Smooth muscle cell (in vitro differentiated cells): ENCODE measurements around the gene PRELID1. TPM values are rescaled to one million over a fixed set of nuclear protein-coding genes. Genes with fewer than 3 reads are reported as not detected.

Experiments used
- DNase-seq: peaks from one replicate; lab custom pipeline; 2025; ENCODE audit not compliant: unreplicated experiment; lab: John Stamatoyannopoulos, UW
- H2AFZ ChIP-seq: fragments of 200-600 bp; sonication (generic); 2 replicates; pipeline ENCODE4 v1.6.0; 2016; ENCODE audit warnings: antibody characterized with exemption, low read depth, mild to moderate bottlenecking
- H3F3A ChIP-seq: fragments of 200-600 bp; sonication (generic); 2 replicates; pipeline ENCODE4 v1.6.0; 2017; ENCODE audit warnings: antibody characterized with exemption, low read depth
- H3K27ac ChIP-seq: fragments of 200-600 bp; sonication (generic); 2 replicates; pipeline ENCODE4 v1.5.1; 2016; ENCODE audit warnings: low read depth, mild to moderate bottlenecking
- H3K27me3 ChIP-seq: fragments of 200-600 bp; sonication (generic); 2 replicates; pipeline ENCODE4 v1.6.1; 2016; ENCODE audit warnings: low read depth, mild to moderate bottlenecking
- H3K36me3 ChIP-seq: fragments of 200-600 bp; sonication (generic); 2 replicates; pipeline ENCODE4 v1.5.1; 2016; ENCODE audit warnings: low read depth
- H3K4me1 ChIP-seq: fragments of 200-600 bp; sonication (generic); 2 replicates; pipeline ENCODE4 v1.5.1; 2016; ENCODE audit warnings: low read depth
- H3K4me2 ChIP-seq: fragments of 200-600 bp; sonication (generic); 2 replicates; pipeline ENCODE4 v1.6.0; 2016; ENCODE audit warnings: mild to moderate bottlenecking
- H3K4me3 ChIP-seq: fragments of 200-600 bp; sonication (generic); 2 replicates; pipeline ENCODE4 v1.5.1; 2016; ENCODE audit warnings: mild to moderate bottlenecking
- H3K79me2 ChIP-seq: fragments of 200-600 bp; sonication (generic); 2 replicates; pipeline ENCODE4 v1.6.0; 2016; ENCODE audit warnings: low read depth, mild to moderate bottlenecking
- H3K9ac ChIP-seq: fragments of 200-600 bp; sonication (generic); 2 replicates; pipeline ENCODE4 v1.6.0; 2016; ENCODE audit warnings: low read depth
- H3K9me3 ChIP-seq: fragments of 200-600 bp; sonication (generic); replicated peaks from 2 replicates; pipeline ENCODE4 v1.5.1; 2016; ENCODE audit warnings: low read depth
- H4K20me1 ChIP-seq: fragments of 200-600 bp; sonication (generic); 2 replicates; pipeline ENCODE4 v1.6.0; 2016; ENCODE audit warnings: low read depth
- CTCF ChIP-seq: fragments of 200-600 bp; sonication (generic); IDR thresholded peaks from 2 replicates; pipeline ENCODE4 v1.5.1; 2017; ENCODE audit warnings: borderline replicate concordance, mild to moderate bottlenecking, antibody characterized with exemption; ENCODE audit not compliant: insufficient read depth, poor library complexity, severe bottlenecking
- WGBS: methylation state at CpG from one replicate; pipeline ENCODE4 v1.1.7; 2016; ENCODE audit warnings: low lambda C conversion rate; 5-methylcytosine and 5-hydroxymethylcytosine counted together
- polyA plus RNA-seq: library from polyadenylated mRNA; unstranded; fragments of >200 nt; fragmentation: Nextera tagmentation; extraction: Ambion mirVana; gene quantifications from 2 replicates; pipeline ENCODE4 v1.2.1, GENCODE V29; 2016
- total RNA-seq: library from RNA; depleted of rRNA; stranded (reverse); fragments of >200 nt; gene quantifications from 2 replicates; pipeline ENCODE4 v1.2.3, GENCODE V29; 2014

Gene PRELID1
- total and polyA plus RNA-seq, 2 experiments from 2014 or later, result 197 to 268 TPM

DNA sequence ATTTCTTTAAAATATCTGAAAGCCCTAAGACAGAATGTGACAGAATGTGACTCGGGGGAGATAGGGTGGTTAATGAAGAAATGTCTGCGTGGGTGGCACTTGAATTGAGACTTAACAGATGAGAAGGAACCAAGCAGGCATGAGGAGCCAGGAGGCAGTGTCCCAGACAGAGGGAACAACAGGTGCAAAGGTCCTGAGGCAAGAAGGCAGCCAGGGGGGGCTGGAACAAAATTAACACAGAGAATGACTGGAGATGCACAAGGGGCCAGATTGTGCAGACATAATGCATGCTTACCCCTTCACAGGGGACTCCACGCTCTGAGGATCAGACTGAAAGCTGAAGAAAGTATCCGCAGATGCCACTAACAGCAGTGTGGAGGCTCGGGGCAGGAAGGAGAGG, 46.2 kb downstream of the PRELID1 start:
- H3K4me2 ChIP-seq, result peak overlapping the region; percentile 92
- H3K79me2 ChIP-seq, result peaks cover 63% of the 10 kb centered on the region
- peaks cover 12% of the 10 kb centered on the region for H3K4me1 ChIP-seq
- TF ChIP-seq CTCF, result no peak
- WGBS, result 94% methylated on average over 5 of the region's 5 CpGs
- no peaks in the 10 kb centered on the region for H3F3A ChIP-seq
- no peak for DNase-seq
- no peaks in the 10 kb centered on the region for H3K9me3 ChIP-seq
- peaks cover 42% of the 10 kb centered on the region for H4K20me1 ChIP-seq
- no peaks in the 10 kb centered on the region for H3K36me3 ChIP-seq
- H3K27me3 ChIP-seq, result no peaks in the 10 kb centered on the region
- H3K9ac ChIP-seq, result no peak overlapping the region
- no peak overlapping the region for H3K27ac ChIP-seq
- H2AFZ ChIP-seq, result no peak overlapping the region
- H3K4me3 ChIP-seq, result no peak overlapping the region

DNA sequence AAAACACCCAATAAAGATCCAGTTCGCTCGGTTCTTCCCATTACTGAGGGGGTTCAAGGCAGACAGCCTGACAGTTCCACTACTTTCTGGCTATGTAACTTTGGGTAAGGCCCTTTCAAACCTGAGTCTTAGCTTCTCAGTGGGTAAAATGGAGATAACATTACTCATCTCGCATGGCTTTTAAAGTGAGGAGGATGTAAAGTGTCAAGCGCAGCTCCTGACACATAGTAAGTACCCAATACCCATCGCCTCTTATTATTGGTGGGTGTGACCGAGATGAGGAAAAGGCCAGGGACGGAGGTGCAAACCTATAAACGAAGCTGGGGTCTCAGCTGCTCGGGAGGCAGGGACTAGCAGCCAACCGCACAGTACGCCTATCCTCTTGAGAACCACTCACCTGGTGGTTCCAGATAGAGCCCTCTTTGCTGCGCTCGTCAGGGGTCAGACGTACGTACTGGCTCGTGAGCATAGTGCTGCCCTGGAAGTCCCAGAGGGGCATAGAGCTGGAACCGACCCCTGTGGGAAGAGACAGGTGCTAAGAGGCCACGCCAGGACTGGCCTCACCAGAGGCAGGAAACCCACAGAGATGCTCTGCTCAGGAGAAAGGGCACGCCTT, 47.3 kb downstream of the PRELID1 start:
- Histone ChIP-seq H3K79me2 (peaks cover 52% of the 10 kb centered on the region), H3K36me3 (no peaks in the 10 kb centered on the region), H3K4me3 (peak overlapping the region; percentile 78), H3K9ac (peak overlapping the region; percentile 89), H3F3A (no peaks in the 10 kb centered on the region), H4K20me1 (peaks cover 31% of the 10 kb centered on the region), H2AFZ (peak overlapping the region; percentile 88), H3K4me1 (peaks cover 12% of the 10 kb centered on the region), H3K4me2 (peak overlapping the region; percentile 92), H3K27me3 (no peaks in the 10 kb centered on the region), H3K9me3 (no peaks in the 10 kb centered on the region), H3K27ac (peak overlapping the region; percentile 85)
- no peak for TF ChIP-seq CTCF
- DNase-seq, result no peak
- WGBS, result 20% methylated on average over 19 of the region's 19 CpGs

GRCh38 chr5:177351392-177352329, 48.1 kb downstream of the PRELID1 start, which contains the start of gene LMAN2:
Gene LMAN2, minus strand, starts transcription at chr5:177351668. Its CDS starts 21 bp downstream, at chr5:177351647.
- 7% methylated on average over 55 of the region's 55 CpGs for WGBS

More at GRCh38 chr5:177351392-177352329, 48.1 kb downstream of the PRELID1 start, which contains the start of gene LMAN2:
- Histone ChIP-seq H3K4me2 (peak within 1 kb of the TSS; percentile 92), H3F3A (no peaks in the 10 kb centered on the region), H3K4me3 (peak within 1 kb of the TSS; percentile 78), H3K9me3 (no peaks in the 10 kb centered on the region), H4K20me1 (peaks cover 23% of the 10 kb centered on the region), H3K4me1 (peaks cover 12% of the 10 kb centered on the region), H3K36me3 (no peaks in the 10 kb centered on the region), H3K27me3 (no peaks in the 10 kb centered on the region), H3K9ac (peak within 1 kb of the TSS; percentile 89), H3K79me2 (peaks cover 44% of the 10 kb centered on the region), H2AFZ (peak within 1 kb of the TSS; percentile 88), H3K27ac (peak within 1 kb of the TSS; percentile 85)
- DNase-seq, result peak; percentile 59
- no peak for TF ChIP-seq CTCF
